NCI-H1092 (cell line): ENCODE measurements around the gene ARHGEF6.

Experiments
- DNase-seq: peaks from one replicate; lab custom pipeline; 2025; lab: John Stamatoyannopoulos, UW

The ARHGEF6 gene

GRCh38 chrX:136694431-136695087 is 86.2 kb downstream of the ARHGEF6 start:
- DNase-seq = peak; percentile 5

DNA sequence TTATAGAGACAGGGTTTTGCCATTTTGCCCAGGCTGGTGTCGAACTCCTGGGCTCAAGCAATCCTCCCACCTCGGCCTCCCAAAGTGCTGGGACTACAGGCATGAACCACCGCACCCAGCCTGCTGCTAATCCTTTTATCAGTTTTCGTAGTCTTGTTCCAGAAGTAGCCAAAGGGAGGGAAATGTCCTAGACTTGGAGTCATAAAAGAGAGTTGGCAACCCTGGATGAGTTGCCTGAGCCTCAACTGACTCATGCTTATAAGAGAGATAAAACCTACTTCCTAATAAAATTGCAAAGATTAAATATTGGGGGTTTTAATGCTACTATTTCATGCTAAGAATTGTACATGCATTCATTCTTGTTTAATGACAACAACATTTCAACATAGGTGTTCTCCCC is 88.5 kb downstream of the ARHGEF6 start:
- no peak for DNase-seq

DNA sequence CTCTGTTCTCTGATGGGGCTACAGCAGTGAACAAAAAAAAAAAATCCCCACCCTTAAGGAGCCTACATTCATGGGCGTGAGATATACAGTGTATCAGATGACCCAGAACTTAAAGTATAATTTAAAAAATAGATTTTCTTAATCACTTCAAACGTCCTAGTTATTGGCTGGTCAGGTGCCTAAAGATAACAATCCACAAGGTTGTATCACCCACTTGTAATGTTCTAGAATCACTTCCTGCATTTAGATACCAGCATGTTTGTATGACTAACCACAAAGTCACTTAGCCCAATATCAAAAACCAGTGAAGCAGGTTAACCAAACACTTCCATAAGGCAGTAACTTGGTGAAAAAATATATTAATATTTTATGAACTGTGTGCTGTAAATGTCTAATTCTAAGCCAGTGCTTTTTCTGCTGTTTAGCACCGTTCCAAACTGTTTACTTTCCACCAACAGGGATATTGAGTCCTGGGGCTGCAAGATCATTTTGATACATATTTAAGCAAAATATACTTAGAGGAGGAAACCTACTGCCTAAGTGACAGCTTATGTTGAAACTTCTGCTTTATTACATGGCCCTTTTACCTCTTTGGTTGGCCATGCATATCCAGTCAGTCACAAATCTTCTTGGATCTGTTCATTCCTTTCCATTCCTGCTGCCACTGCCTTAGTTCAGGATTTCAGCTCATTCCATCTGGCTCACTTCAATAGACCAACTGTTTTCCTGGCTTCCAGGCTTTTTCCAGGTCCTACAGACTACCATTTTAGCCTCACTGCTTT is 89.5 kb downstream of the ARHGEF6 start:
- DNase-seq = no peak

DNA sequence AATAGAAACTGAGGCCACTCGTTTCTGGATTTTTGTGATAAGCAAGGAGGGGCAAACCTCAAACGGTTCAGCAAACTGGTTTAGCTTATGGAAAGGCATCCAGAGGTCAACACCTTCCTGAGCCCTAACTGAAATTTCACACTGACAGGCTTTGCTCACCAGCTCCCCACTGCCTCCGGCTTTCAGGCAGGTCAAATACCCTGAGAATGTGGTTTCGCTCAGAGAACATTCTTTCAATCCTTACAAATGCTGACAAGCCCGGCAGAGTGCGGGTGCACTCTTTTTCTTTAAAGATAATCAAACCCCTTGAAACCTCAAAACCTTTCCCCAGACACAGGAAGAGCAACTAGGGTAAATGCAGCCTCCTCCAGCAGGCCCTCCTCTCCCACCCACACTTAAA is 91.3 kb downstream of the ARHGEF6 start:
- no peak for DNase-seq

GRCh38 chrX:136687457-136687856 is 93.3 kb downstream of the ARHGEF6 start:
- DNase-seq = no peak

DNA sequence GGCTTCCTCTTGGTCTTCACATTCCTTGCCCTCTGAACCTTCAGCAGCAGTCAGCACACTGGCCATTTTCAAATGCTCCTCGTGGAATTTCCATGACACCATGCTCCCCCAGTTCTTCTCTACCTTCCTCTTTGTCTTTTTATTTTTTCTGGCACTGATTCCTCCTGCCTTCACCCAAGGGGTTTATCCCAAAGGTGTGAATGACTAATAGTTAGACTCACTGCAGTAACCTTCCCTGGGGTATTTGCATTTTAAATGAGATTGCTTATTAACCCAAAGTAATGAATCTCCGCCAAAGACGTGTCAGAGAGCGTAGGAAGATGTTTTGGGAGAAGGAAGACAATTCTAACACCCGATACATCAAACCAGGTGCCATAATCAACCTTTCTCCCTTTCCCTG is 96.6 kb downstream of the ARHGEF6 start:
- DNase-seq = no peak

- DNase-seq = no peak
Observed at GRCh38 chrX:136679531-136679930, 101.2 kb downstream of the ARHGEF6 start.

DNA sequence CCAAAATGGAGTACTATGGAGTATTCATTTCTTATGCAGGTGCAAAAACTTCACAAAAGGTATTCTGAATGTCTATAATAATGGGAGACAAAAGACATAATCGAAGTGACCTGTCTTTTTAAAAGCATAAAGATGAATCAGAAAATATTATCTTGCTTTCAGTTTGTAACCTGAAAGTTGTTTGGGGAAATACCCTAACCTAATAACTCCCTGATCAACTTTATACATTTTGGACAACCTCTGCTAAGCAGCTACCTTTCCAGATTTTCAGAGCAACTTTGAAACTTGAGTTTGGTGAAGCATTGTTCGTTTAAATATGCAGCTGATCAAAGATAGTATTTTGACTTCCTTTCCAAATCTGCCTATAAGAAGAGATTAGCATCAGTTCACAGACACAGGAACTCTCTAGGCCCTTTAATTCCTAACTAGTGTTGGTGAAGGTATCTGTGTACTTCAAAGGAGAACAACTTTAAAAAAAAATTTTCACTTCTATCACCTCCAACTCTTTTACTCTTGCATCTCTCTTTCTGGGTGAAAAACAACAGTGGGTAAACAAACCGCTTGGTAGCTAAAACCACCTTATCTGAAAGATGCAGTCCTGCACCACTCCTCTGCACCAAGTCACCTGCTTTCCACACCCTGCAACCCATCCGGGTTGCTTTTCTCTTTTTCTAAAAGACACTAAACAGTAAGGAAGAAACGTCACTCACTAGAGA is 106.3 kb downstream of the ARHGEF6 start:
- no peak for DNase-seq

GRCh38 chrX:136671006-136671610 is 109.6 kb downstream of the ARHGEF6 start:
- no peak for DNase-seq

DNA sequence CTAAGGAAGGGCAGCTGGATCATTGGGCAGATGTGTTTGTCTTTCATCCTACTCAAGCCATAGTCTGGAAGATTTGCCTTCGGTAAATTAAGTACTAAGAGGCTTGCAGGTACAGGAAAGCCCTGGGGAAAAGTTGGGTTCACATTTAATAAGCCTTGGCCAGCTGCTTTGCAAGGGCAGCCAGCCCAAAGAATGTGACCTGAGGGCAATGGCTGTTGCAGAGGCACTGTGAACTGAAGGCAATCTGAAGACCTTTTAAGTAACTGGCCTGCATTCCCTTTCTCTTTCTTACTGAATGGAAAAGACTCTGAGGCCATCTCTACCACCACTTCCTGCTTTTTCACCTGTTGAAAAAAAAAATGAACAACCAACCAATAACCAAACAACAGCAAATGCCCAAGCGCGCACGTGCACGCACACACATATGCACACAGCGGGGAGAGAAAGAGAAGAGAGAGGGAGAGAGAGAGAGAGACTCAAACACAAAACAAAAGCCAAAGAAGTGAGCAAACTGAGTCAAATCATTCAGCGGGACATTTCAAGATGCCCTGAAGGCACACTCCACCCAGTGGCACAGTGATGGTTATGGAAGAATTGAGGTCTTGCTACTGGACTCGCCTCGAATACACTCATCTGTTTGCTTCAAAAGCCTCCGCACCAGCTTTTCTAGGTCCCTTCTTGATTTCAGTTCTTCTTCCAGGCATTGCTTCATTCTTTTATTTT is 113.1 kb downstream of the ARHGEF6 start:
- no peak for DNase-seq

DNA sequence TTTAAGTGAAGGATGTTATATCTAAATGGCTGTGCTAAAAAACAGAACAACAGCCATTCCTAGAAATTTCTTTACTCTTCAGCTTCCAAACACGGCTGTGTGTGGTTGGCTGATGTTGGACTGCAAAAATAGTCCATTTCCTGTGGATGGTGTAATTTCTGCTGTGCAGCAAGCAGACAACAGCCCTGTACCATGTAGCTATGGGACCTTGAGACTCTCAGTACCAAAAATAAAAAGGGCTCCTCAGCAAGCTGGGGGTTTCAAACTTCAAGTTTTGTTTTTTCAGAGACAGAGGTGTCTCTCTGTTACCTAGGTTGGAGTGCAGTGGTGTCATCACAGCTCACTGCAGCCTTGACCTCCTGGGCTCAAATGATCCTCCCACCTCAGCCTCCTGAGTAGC is 114.6 kb downstream of the ARHGEF6 start:
- no peak for DNase-seq

DNA sequence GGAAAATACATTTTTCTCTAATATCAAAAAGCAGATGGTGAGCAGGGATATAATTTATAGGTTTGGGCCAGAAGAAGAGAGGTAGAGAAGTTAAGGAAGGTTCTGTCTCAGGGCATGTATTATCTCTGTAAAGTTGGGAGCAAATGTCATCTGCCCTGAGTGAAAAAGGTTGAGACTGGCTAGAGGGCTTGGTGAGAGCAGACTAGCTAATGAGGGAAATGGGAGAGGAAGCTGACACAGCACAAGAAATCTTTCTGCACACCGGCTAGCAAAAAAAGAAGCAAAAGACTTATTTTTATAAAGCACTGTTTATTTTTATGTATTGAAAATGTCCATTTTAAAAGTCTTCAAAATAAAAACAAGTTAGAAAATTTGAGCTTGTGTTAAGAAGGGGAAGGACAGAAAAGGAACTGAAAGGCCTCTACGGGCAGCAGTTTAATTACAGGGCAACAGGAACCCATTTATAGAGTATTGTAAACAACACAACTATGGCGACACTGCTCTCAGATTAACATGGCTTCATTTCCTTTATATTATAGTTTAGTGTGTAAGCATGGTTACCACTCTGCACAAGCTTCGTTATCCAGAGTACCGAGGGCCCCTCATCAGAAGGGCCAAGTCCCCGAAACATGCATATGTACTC is 115.4 kb downstream of the ARHGEF6 start:
- no peak for DNase-seq

DNA sequence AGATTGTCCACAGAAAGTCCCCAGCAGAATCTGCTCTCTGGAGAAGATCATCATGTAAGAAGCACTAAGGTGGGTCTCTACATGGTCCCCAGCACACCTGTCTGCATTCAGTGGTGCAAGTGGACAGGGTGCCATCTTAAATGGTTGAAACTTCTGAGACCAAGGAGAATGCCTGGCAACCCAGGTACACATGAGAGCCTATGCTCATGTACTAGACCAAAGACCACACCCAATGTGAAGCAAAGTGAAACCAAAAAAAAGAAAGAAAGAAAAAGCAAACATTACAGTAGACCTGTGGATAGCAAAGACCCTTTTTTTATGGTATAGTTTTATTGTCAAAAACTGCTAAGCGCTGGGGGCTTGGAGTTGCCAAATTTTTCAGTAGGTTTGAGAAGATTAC is 117.8 kb downstream of the ARHGEF6 start:
- no peak for DNase-seq

DNA sequence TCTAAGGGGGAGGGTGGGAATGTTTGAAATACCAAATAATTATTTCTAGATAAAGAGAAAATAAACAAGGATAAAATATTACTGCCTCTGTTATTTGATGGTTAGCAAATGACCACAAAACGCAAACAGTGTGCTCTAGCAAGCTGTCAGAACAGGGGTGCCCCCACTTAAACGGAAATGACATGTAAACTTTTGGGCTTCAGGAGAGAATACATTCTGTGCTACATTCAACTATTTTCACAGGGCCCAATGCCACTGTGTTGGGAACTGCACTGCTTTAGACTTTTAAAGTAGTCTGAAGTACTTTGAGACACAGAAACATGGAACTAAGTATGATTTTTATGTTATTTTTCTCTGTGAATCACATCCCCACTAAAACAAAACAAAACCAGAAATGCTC is 118.6 kb downstream of the ARHGEF6 start:
- DNase-seq = no peak

GRCh38 chrX:136660896-136661295 is 119.8 kb downstream of the ARHGEF6 start:
- no peak for DNase-seq

- no peak for DNase-seq
Observed at GRCh38 chrX:136659174-136659573, 121.6 kb downstream of the ARHGEF6 start.

DNA sequence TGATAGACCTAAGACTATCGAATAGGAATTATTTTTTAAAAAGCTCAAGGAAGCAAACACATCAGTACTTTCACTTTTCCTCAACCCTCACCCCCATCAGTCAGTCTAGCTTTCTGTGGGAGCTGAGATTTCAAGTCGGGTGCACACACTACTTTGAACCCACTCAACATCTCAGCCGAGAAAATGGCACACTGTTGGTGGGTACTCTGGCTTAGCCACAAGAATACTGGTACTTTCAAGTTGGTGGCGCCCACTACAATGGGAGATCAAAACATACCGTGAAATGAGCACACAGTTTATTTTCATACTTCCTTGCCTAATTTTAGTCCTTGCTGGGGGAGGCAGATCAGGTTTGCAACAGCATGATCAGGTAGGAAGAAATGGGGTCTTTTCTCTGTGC is 122.6 kb downstream of the ARHGEF6 start:
- no peak for DNase-seq

DNA sequence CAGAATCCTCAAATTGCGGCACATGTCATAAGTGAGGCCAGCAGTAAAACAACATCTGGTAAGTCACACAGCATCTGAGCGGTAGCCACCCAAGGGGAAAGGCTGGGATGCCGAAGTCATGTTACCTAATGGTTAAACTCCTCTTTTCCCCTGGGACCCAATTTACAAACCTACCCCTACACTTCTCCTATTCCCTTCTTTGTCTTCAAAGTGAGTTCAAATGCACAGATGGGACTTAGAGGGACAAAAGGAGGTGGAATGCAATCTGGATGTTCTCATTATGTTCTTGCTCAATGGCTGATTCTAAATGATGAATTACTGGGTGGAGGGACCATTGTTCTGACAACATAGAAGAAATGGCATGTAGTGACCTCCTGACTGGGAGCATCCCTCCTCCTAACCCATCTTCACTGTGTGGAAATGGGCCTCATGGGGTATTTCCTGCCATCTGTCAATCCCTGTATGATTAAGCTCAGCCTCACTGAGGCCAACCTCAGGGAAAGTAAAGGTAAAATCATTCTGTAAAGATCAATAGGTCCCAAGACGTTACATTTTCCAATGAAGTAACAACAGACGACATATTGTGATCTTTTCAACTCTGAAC is 124.3 kb downstream of the ARHGEF6 start:
- no peak for DNase-seq

- no peak for DNase-seq
Observed at GRCh38 chrX:136652822-136653723, 127.7 kb downstream of the ARHGEF6 start.

- no peak for DNase-seq
Observed at GRCh38 chrX:136650811-136651210, 129.9 kb downstream of the ARHGEF6 start.
